IPS-18a (cell line): ENCODE measurements around the gene RAD23A.
"Not testable (repeated sequence)": the region's sequence is repeated elsewhere in the genome, so short reads cannot be mapped to it uniquely, and the experiment has no call there.

Experiments used
- H3K27ac ChIP-seq: one replicate; pipeline ENCODE4 v1.5.1; 2013; ENCODE audit warnings: low read length
- H3K27me3 ChIP-seq: one replicate; pipeline ENCODE4 v1.6.1; 2013; ENCODE audit warnings: mild to moderate bottlenecking, low read length; ENCODE audit not compliant: control insufficient read depth, insufficient read depth
- H3K36me3 ChIP-seq: one replicate; pipeline ENCODE4 v1.6.1; 2013; ENCODE audit warnings: low read depth, low read length; ENCODE audit not compliant: control insufficient read depth
- H3K4me1 ChIP-seq: one replicate; pipeline ENCODE4 v1.6.1; 2013; ENCODE audit warnings: low read depth, low read length; ENCODE audit not compliant: control insufficient read depth
- H3K4me3 ChIP-seq: one replicate; pipeline ENCODE4 v1.5.1; 2013; ENCODE audit warnings: low read length
- H3K9ac ChIP-seq: one replicate; pipeline ENCODE4 v1.6.1; 2013; ENCODE audit warnings: mild to moderate bottlenecking, low read length, moderate library complexity
- H3K9me3 ChIP-seq: one replicate; pipeline ENCODE4 v1.6.1; 2013; ENCODE audit warnings: low read depth, low read length; ENCODE audit not compliant: control insufficient read depth

Gene RAD23A

DNA sequence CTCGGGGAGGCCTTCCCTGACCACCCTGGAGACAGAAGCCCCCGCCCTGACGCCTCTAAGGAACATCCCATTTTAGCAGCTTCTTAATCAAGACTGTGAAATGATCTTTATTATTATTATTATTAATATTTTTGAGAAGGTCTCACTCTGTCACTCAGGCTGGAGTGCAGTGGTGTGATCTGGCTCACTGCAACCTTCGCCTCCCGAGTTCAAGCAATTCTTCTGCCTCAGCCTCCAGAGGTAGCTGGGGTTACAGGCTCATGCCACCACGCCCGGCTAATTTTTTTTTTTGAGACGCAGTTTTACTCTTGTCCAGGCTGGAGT lies 20.1 kb downstream of the RAD23A start:
- H3K27ac ChIP-seq, result no peak overlapping the region
- H3K27me3 ChIP-seq, result no peaks in the 10 kb centered on the region
- H3K4me1 ChIP-seq, result peaks cover 3% of the 10 kb centered on the region
- no peaks in the 10 kb centered on the region for H3K9me3 ChIP-seq
- H3K4me3 ChIP-seq, result peak overlapping the region; percentile 60
- peak overlapping the region; percentile 62 for H3K9ac ChIP-seq
- H3K36me3 ChIP-seq, result no peaks in the 10 kb centered on the region

DNA sequence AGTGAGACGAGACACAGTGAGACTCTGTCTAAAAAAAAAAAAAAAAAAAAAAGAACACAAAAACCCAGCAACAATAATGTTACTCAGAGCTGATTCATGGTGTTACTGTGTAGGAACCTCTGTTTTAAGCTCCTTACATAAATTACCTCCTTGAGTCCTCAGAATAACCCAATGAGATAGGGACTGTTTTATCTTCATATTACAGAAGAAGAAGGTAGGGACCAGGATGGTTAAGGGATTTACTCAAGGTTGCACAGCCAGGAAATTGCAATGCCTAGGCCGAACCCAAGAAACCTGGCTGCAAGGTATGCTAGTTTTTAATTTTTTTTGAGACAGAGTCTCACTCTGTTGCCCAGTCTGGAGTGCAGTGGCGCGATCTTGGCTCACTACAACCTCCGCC lies 22.2 kb downstream of the RAD23A start:
- H3K9ac ChIP-seq, result no peak overlapping the region
- no peak overlapping the region for H3K27ac ChIP-seq
- no peaks in the 10 kb centered on the region for H3K36me3 ChIP-seq
- H3K9me3 ChIP-seq, result no peaks in the 10 kb centered on the region
- H3K4me1 ChIP-seq, result peaks cover 3% of the 10 kb centered on the region
- H3K27me3 ChIP-seq, result no peaks in the 10 kb centered on the region
- H3K4me3 ChIP-seq, result no peak overlapping the region

DNA sequence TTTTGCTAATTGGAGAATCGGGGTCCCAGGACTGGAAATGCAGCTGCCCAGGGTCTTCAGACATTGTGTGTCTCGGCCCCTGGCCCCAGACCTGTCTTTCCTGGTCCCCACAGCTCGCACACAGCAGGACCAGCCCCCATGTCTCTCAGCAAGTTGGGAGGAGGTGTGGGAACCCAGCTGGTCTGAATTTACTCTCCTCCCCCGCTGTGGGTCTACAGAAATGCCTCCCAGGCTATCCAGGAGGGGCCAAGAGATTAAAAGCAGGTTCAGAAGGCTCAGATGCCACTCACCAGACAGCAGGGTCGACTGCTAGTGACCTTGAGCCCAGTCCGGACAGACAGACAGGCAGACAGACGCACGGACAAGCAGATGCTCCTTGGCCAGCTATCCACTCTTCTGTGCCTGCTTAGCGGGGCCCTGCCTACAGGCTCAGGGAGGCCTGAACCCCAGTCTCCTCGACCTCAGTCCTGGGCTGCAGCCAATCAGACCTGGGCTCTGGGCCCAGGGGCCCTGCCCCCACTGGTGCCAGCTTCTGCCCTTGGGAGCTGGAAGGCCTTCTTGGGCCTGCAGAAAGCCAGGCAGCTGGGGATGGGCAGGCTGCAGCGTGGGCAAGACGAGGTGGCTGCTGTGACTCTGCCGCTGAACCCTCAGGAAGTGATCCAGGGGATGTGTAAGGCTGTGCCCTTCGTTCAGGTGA lies 23.8 kb downstream of the RAD23A start, which contains the start of gene DAND5:
Gene DAND5, plus strand, starts transcription at position 285 of the 697 bp plus-strand sequence. Its CDS starts 85 bp downstream, at position 370.
- peaks cover 3% of the 10 kb centered on the region for H3K4me1 ChIP-seq
- H3K27me3 ChIP-seq, result no peaks in the 10 kb centered on the region

DNA sequence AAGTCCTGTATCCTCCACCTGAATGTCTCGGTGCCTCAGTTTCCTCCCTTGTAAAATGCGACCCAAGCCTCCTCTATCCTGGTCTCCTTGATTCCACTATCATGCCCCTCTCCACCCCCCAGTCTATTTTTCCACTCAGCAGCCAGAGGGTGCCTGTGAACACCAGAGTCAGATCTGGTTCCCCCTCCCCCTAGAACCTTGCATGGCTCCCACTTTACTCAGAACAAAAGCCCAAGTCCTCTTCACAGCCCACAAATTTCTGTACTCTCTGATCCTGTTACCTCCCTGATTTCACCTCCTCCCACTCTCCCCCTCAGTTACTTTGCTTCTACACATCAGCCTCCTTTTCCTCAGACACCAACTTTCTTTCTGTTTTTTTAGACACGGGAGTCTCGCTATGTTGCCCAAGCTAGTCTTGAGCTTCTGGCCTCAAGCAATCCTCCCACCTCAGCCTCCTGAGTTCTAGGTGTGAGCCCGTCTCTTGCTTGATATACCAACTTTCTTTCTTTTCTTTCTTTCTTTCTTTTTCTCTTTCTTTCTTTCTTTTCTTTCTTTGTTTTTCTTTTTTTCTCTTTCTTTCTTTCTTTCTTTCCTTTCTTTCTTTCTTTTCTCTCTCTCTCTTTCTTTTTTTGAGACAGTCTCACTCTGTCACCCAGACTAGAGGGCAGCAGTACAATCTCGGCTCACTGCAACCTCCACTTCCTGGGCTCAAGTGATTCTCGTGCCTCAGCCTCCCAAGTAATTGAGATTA lies 24.6 kb downstream of the RAD23A start:
- Histone ChIP-seq H3K4me3 (no peak overlapping the region), H3K36me3 (no peaks in the 10 kb centered on the region), H3K27me3 (no peaks in the 10 kb centered on the region), H3K27ac (no peak overlapping the region), H3K9ac (no peak overlapping the region), H3K4me1 (no peaks in the 10 kb centered on the region), H3K9me3 (no peaks in the 10 kb centered on the region)

More for the DNA sequence above, 23.8 kb downstream of the RAD23A start, which contains the start of gene DAND5:
- Histone ChIP-seq H3K9ac (no peak within 1 kb of the TSS), H3K9me3 (no peaks in the 10 kb centered on the region), H3K36me3 (no peaks in the 10 kb centered on the region), H3K4me3 (no peak within 1 kb of the TSS), H3K27ac (no peak within 1 kb of the TSS)

DNA sequence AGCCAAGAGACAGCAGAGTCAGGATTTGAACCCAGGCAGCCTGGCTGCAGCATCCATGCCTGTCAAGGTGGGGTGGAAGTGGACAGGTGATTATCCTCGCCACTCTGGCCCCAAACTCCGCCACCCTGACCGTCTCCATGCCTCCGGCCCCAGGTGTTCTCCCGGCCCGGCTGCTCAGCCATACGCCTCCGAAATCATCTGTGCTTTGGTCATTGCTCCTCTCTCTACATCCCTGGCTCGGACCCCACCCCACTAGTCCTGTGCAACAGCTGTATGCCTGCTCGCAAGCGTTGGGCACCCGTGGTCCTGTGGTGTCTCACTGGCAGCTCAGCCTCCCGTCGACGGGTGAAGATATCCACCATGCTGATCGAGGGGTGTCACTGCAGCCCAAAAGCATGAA lies 27.6 kb downstream of the RAD23A start:
- H3K4me3 ChIP-seq, result no peak overlapping the region
- H3K27ac ChIP-seq, result no peak overlapping the region
- no peak overlapping the region for H3K9ac ChIP-seq
- no peaks in the 10 kb centered on the region for H3K36me3 ChIP-seq
- H3K9me3 ChIP-seq, result no peaks in the 10 kb centered on the region
- no peaks in the 10 kb centered on the region for H3K27me3 ChIP-seq
- no peaks in the 10 kb centered on the region for H3K4me1 ChIP-seq

DNA sequence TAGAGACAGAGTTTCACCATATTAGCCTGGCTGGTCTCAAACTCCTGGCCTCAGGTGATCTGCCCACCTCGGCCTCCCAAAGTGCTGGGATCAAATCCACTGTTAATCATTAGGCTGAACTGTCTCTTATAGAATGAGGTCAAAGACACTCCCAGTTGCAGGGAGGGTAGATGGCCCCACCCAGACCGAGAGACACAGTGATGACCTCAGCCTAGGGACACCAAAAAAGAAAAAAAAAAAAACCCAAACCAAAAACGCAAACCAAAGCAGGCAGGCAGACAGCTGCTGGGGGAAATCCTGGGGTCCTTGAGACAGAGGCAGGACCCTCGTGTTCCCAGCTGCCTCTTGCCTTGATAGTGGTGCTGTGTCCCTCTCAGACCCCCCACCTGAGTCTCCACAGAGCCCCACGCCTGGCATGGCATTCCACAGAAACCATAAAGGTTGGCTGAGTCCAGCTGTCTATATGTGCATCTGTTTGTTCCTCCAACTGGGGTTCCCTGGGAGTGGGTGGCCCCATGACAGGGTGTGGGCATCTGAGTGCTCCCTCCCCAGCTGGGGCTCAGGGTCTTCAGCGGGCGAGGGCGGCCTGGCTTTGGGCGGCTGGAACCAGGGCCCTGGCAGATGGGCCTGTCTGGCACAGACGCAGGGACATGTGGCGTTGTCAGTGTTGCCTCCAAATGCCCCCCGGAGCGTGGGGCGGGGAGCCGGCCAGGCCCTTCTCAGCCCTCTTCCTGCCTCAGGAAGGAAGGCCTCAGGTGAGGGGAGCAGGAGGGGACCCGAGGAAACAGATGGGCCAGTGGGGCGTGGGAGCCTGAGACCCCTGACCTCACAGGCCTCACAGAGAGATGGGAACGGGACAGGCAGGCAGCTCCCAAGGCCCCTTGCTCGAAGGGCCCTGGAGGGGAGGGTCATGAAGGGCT lies 28.9 kb downstream of the RAD23A start:
- H3K9ac ChIP-seq, result no peak overlapping the region
- H3K4me3 ChIP-seq, result no peak overlapping the region
- H3K9me3 ChIP-seq, result no peaks in the 10 kb centered on the region
- H3K27ac ChIP-seq, result no peak overlapping the region
- H3K4me1 ChIP-seq, result no peaks in the 10 kb centered on the region
- H3K27me3 ChIP-seq, result no peaks in the 10 kb centered on the region
- H3K36me3 ChIP-seq, result no peaks in the 10 kb centered on the region

DNA sequence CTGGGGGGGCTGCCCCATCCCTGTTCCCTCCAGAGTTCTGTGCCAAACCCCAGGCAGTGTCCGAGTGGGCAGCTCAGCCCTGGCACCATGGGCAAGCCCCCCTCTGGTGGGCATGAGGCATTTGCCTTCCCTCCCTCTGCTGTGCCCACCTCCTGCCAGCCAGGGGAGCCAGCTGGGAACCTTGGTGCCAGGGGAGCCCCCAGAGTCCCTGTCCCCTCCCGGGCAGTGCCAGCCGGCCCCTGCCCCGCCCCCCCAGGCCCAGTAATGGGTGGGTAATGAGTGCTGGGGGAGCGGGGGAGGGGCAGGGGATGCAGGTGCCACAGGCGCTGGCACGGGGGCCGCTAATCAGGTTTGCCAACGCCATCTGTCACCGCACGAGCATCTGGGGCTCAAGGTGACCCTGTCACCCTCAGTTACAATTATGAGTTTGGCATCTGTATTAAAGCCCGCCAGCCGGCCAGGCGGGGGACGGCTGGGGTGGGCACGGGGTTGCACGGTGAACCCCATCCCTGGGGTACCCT lies 29.6 kb downstream of the RAD23A start:
- H3K4me1 ChIP-seq, result no peaks in the 10 kb centered on the region
- H3K36me3 ChIP-seq, result no peaks in the 10 kb centered on the region
- H3K9ac ChIP-seq, result no peak overlapping the region
- no peak overlapping the region for H3K27ac ChIP-seq
- H3K27me3 ChIP-seq, result no peaks in the 10 kb centered on the region
- H3K9me3 ChIP-seq, result no peaks in the 10 kb centered on the region
- H3K4me3 ChIP-seq, result no peak overlapping the region

DNA sequence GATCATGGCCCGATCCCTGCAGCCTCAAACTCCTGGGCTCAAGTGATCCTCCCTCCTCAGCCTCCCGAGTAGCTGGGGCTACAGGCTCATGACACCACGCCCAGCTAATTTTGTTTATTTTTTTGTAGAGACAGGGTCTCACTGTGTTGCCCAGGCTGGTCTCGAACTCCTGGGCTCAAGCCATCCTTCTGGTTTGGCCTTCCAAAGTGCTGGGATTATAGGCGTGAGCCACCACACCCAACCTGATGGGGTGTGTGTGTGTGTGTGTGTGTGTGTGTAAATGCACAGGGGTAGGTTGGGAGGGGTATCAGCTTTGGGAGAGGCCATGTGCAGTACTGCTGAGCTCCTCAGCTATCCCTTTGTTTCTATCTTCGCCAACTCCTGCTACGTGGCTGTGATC lies 30.4 kb downstream of the RAD23A start:
- H3K36me3 ChIP-seq, H3K27me3 ChIP-seq, H3K9me3 ChIP-seq, H3K27ac ChIP-seq, H3K4me3 ChIP-seq, H3K4me1 ChIP-seq, H3K9ac ChIP-seq: not testable (repeated sequence)

DNA sequence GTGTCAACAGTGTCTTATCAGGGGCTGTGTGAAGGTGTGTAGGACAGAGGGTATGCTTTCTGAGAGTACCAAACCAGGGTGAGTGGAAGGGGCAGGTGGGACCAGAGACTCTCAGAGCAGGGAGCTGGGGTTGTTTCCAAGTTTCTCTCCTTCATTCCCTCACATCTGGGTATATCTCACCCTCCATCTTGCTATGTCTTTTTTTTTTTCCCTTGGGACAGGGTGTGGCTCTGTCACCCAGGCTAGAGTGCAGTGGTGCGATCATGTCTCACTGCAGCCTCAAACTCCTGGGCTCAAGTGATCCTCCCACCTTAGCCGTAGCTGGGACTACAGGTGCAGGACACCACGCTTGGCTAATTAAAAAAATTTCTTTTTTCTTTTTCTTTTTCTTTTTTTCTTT lies 34.3 kb downstream of the RAD23A start:
- H3K9me3 ChIP-seq, result no peaks in the 10 kb centered on the region
- H3K36me3 ChIP-seq, result no peaks in the 10 kb centered on the region
- H3K27me3 ChIP-seq, result peaks cover 35% of the 10 kb centered on the region
- H3K27ac ChIP-seq, result no peak overlapping the region
- no peaks in the 10 kb centered on the region for H3K4me1 ChIP-seq
- no peak overlapping the region for H3K9ac ChIP-seq
- H3K4me3 ChIP-seq, result no peak overlapping the region

DNA sequence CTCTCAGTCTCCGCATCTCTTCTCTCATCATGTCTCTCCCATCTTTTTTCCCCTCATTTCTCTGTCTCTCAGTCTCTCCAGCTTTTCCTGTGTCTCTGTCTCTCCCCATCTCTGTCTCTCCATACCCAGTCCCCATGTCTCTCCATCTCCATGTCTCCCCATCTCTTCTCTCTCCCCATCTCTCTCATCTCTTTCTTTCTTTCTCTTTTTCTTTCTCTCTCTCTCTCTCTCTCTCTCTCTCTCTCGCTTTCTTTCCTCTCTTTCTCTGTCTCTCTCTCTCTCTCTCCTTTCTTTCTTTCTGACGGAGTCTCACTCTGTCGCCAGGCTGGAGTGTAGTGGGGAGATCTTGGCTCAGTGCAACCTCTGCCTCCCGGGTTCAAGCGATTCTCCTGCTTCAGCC lies 37.0 kb downstream of the RAD23A start:
- Histone ChIP-seq H3K4me3 (no peak overlapping the region), H3K9ac (no peak overlapping the region), H3K27me3 (peaks cover 62% of the 10 kb centered on the region), H3K9me3 (no peaks in the 10 kb centered on the region), H3K36me3 (no peaks in the 10 kb centered on the region), H3K4me1 (no peaks in the 10 kb centered on the region), H3K27ac (no peak overlapping the region)

DNA sequence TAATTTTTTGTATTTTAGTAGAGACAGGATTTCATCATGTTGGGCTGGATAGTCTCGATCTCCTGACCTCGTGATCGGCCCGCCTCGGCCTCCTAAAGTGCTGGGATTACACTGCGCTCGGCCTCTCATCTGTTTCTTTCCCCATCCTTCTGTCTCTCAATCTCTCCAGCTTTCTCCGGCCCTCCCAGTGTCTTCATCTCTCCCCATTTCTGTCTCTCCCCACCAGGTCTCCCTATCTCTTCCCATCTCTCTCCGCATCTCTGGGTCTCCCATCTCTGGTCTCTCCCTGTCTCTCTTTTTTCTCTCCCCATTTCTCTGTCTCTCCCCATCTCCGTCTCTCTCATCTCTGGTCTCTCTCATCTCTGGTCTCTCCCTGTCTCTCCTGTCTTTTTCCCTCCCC lies 37.4 kb downstream of the RAD23A start:
- no peaks in the 10 kb centered on the region for H3K9me3 ChIP-seq
- no peak overlapping the region for H3K27ac ChIP-seq
- peak overlapping the region; percentile 40 for H3K9ac ChIP-seq
- H3K36me3 ChIP-seq, result no peaks in the 10 kb centered on the region
- H3K4me1 ChIP-seq, result no peaks in the 10 kb centered on the region
- peaks cover 66% of the 10 kb centered on the region for H3K27me3 ChIP-seq
- H3K4me3 ChIP-seq, result peak overlapping the region; percentile 42
